Sigmoid colon (tissue), 4 donors: ENCODE results near the gene HES2.
"Not testable (repeated sequence)": the region's sequence is repeated elsewhere in the genome, so short reads cannot be mapped to it uniquely, and the experiment has no call there.

Experiments used
- CTCF ChIP-seq, 4 experiments: fragments of 450-650 bp in 3 of 4; fragments of 200-600 bp in 1 of 4; IDR thresholded peaks; one replicate each; pipeline ENCODE4 v1.5.1; 2016 to 2019; ENCODE audit warnings: antibody characterized with exemption in 4 of 4, mild to moderate bottlenecking in 3 of 4, moderate library complexity in 2 of 4
- EP300 ChIP-seq, 4 donors: sonication (generic); formaldehyde crosslinking; IDR thresholded peaks; one replicate each; pipeline ENCODE4 v1.6.1; 2017; ENCODE audit warnings: antibody characterized with exemption in 4 of 4
- POLR2A ChIP-seq, 2 donors: fragments of 450-650 bp; IDR thresholded peaks; one replicate each; pipeline ENCODE4 v1.6.1; 2016; ENCODE audit warnings: antibody characterized with exemption in 2 of 2, mild to moderate bottlenecking in 2 of 2, moderate library complexity in 2 of 2
- POLR2AphosphoS5 ChIP-seq, 4 donors: sonication (generic); formaldehyde crosslinking; IDR thresholded peaks; one replicate each; pipeline ENCODE4 v1.6.1; 2017; ENCODE audit warnings: antibody characterized with exemption in 4 of 4

DNA sequence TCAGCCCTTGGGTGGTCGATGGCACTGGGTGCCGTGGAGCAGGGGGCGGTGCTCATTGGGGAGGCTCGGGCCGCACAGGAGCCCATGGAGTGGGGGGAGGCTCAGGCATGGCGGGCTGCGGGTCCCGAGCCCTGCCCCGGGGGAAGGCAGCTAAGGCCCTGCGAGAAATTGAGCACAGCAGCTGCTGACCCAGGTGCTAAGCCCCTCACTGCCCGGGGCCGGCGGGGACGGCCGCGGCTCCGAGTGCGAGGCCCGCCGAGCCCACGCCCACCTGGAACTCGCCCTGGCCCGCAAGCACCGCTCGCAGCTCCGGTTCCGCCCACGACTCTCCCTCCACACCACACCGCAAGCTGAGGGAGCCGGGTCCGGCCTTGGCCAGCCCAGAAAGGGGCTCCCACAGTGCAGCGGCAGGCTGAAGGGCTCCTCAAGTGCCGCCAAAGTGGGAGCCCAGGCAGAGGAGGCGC, 23.9 kb downstream of the HES2 start:
- not testable (repeated sequence) for TF ChIP-seq EP300, CTCF, POLR2A, POLR2AphosphoS5 (IDR thresholded peaks at IDR 0.05)
